ENCODE data around the gene LMO3.

DNA sequence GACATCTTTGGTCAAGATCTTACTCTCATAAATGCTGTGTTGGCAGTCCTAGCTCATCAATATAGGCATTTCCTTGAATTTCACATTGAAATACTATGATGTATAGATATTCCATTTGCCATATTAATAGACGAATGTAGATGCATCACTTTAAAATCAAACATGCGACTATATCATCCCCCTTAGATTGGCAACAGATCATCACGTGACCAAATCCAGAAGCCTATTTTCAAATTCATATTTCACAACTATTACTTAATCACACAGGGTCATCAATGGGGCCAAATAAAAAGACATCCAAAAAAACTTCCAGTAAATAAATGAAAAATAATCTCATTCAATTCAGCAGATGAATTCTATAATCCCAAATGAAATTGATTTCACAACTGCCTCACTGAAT lies 15.3 kb downstream of the LMO3 start:
- TF ChIP-seq MAFK (IDR thresholded peaks at IDR 0.05; ENCODE audit: low read depth, low read length) (0 out of 2 replicates have a peak, but pooled peaks have one; percentile 14), POLR2A (IDR thresholded peaks at IDR 0.05; ENCODE audit: low read depth, low read length) (no peak)
